GM18517 (cell line): ENCODE measurements around the gene PGLYRP1.

ENCODE experiments used
- ATAC-seq: cut with Tn5 transposase; IDR thresholded peaks from one replicate; pipeline ENCODE4 v1.9.1; 2021; ENCODE audit warnings: mild to moderate bottlenecking, moderate library complexity; ENCODE audit not compliant: unreplicated experiment

The PGLYRP1 gene

DNA sequence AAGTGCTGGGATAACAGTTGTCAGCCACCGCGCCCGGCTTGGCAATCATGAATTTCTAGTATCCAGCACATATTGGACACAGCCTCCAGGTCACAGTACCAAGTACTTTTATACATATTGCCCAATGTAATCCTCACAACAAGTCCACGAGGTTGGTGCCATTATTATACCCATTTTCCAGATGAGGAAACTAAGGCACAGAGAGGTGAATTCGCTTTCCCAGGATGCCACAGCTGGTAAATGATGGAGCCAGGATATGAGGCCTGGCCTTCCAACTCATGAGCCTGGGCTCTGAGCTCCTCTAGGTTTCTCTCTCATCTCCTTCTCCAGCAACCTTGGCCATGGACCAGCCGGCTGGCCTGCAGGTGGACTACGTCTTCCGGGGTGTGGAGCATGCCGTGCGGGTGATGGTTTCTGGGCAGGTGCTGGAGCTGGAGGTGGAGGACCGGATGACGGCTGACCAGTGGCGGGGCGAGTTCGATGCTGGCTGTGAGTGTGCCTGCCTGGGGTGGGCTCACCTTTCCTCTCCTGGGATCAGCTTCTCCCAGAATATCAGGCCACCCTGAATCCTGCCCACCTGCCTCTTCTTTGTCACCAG, 20.1 kb downstream of the PGLYRP1 start:
- no peak for ATAC-seq

DNA sequence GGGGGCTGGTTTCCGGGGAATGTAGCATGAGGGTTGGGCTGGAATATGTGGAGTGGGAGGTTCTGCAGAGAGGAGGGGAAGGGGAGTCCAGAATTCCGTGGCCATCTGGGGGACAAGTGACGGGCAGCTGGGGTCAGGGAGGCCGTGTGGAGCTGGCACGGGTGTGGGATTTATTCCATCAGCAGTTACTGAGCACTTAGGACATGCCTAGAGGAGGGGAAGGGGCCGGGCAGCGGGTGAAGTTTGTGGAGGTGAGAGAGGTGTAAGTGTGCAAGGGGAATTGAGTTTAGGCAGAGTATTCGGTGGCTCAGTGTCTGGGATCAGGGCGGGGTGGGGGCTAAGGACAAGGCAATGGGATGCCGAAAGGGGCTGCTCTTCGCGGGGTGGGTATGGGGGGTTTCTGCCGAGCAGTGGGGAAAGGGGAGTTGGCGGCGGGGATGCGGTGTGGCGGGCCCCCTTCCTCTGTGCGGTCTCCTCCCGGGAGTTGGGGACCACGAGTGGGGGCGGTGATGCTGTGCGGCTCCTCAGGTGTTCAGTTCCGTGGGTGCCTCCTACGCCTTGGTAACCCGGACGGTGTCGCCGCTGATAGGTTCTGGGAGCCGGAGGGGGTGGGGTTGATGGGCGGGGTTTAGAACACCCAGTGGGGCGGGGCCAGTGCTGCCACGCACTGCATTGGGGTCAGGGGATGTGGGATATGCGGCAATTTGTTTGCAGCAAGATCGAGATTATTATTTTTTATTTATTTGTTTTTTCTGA, 22.2 kb downstream of the PGLYRP1 start:
- no peak for ATAC-seq

DNA sequence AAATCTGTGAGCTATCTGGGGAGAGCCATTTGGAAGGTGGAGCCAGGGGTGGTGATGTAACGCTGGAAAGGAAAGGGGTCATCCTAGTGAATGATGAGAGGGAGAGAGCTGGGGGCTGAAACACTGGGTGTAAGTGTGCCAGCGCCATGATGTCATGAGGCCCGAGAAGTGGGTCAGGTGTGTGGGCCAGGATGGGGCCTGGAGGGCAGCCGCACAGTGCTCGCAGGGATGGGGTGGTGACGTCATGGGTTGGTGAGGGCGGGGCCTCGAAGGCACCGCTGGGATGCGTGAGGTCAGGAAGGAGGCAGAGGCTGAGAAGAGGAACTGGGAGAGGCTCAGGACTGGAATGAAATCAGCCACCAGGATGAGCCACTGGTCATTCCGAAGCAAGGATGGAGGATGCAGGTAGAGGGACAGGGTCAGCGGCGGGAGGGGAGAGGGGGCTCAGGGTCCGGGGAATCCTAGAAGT, 23.2 kb downstream of the PGLYRP1 start:
- no peak for ATAC-seq

DNA sequence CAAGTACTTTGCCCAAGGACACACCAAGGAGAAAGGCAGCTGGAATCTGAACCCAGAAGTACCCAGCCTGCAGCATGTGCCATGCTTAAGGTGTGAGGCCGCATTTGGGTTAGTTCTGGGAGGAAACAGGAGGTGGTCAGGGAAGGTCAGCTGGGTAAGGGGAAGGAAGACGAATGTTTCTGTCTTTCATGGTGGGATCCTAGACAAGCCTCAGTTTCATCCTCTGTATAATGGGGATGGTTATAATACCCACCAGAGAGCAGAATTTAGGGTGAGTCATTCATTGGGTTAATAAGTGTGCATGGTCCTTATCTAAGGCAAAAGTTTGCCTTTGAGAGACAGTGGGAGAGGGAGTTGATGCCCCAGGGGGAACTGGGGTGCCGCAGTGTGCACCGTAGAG, 24.0 kb downstream of the PGLYRP1 start:
- ATAC-seq = no peak

DNA sequence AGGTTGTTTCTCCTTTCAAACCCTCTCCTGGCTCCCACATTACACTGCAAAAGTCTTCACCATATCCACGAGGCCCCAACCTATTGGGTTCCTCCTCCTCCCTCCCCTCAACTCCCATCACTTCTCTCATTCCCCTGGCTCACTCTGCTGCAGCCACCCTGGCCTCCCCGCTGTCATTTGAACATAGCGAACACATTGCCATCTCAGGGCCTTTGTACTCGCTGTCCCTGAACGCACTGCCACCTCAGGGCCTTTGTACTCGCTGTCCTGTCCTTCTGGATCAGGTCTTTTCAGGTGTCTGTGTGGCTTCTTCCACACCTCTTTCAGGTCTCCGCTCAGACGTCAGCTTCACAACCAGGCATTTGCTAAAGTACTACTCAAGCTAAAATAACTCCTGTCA, 25.9 kb downstream of the PGLYRP1 start:
- ATAC-seq = no peak

DNA sequence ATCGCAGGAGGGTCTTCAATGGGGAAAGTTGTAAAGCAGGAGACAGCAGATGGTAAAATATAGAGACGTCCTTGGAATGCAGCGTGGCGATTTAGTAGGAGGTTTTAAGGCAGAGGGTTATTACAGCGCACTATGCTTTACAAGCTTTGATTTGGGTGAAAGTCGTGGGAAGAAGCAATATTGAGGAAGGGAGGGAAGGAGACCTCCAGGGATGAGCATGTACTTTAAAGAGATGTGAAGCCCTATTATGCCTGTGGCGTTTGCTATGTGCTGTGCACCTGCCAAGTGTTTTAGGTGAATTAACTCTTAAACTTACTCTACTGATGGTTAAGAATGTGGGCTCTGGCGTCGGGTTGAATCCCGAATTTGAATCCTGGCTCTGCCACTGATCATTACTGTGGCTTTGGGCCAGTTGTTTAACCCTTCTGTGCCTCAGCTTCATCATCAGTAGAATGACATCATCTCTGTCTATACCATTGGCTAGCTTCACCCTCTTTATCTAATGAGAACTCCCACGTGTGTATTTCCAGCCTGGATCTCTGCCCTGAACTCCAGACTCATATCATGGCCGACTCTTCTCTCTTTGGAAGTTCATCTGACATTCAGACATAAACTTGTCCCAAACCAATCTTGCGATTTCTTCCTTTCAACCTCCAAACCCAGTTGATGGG, 27.0 kb downstream of the PGLYRP1 start:
- ATAC-seq = no peak

DNA sequence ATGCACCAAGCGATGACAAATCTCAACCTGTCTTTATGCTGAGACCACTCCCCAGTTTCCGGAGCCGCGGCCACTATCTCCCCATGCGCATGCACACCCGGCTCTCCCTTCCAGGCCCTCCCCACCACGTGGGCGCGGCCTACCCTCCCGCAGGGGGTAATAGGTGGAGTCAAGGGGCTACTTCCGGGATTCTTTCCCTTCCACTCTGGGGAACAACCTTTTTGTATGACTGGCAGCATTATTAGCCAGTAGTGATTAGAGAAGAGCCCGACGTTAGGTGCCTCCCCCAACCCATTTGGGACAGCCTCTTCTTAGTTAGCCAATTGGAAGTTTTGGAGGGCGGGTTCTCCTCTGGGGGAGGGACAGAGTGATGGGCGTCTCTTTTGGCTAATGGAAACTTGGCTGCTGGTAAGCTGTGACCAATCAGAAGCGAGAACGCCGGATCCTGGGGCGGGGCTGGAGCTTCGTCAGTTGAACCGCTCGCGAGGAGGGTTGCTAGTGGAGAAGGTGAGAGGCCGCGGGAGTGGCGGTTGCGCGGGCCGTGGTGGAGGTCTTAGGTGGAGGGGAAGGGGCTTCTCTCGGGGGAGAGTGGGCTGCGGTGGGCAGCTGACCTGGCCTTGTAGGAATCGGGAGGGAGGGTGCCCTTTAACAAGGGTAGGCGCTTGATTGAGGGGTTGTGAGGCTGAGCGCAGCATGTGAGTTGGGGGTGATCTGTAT, 27.7 kb downstream of the PGLYRP1 start, which contains the start of gene CCDC61:
CCDC61 (plus strand) TSS at position 470 of the 717 bp plus-strand sequence. CDS start 7,552 bp downstream, outside the sequence.
- peak; percentile 97 for ATAC-seq

DNA sequence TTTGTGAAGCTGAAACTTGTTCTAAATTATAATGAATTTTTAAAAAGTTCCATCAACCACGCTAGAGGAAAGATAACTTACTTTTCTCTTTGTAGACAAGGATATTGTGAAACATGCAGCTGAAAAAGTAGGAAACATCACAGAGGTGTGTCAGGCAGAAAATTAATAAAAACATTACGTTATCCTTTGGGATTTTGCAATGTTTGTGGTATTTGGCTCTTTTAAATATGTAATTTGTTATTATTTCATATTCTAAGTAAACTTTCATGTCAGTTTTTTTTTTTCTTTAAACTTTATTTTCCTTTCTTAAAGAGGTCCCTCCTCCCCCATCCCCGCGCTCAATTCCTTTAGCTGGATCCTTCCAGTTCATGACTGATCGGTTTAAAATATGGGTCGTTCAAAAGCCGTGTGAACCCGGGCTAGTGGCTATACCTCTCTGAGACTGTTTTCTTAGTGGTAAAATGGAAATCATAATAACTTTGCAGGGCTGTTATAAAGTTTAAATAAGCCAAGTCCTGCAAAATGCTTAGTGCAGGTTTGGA, 28.3 kb downstream of the PGLYRP1 start:
- peak; percentile 5 for ATAC-seq

DNA sequence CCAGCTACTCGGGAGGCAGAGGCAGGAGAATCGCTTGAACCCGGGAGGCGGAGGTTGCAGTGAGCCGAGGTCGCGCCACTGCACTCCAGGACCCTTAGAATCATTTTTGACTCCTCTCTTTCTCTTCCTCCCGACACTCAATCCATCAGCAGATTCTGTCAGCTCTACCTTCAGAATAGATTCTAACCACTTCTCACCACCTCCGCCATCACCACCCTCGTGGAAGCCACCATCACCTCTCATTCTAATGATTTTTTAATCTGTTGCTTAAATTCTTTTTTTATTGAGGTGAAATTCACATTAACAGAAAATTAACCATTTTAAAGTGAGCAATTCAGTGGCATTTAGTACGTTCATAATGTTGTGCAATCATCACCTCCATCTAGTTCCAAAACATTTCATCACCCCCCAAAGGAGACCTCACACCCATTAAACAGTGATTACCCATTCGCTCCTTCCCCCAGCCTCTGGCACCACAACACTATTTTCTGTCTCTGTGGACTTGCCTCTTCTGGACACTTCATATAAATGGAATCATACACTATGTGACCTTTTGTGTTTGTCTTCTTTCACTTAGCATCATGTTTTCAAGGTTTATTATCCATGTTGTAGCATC, 32.6 kb downstream of the PGLYRP1 start:
- ATAC-seq = no peak

DNA sequence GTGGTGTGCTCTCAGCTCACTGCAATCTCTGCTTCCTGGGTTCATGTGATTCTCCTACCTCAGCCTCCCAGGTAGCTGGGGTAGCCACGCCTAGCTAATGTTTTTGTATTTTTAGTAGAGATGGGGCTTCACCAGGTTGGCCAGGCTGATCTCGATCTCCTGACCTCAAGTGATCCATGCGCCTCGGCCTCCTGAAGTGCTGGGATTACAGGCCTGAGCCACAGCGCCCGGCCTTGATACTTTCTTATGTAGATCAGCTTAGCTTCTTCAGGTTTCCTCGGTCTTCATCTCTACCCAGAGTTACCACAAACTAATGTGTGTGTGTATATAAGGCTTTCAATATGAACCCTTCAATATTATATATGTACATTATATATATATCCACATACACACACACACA, 37.5 kb downstream of the PGLYRP1 start:
- ATAC-seq = no peak

DNA sequence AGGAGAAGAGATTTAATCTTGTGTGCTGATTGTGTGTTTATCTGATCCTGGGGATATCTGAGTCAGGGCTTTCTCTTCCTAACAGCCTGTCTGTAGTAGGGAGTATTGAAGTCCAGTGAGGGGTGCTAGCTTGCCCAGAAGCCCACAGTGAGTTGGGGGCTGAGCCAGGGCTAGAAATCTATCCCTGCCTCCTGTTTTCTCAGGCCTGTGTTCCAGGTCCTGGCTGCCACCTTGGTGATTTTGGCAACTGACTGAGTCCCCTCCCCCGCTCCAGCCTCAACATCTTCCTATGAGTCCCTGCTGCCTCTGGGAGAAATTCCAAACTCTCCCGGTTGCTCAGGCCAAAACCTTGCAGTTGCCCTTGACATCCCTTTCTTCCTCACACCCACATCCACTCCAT, 41.5 kb downstream of the PGLYRP1 start:
- ATAC-seq = no peak

DNA sequence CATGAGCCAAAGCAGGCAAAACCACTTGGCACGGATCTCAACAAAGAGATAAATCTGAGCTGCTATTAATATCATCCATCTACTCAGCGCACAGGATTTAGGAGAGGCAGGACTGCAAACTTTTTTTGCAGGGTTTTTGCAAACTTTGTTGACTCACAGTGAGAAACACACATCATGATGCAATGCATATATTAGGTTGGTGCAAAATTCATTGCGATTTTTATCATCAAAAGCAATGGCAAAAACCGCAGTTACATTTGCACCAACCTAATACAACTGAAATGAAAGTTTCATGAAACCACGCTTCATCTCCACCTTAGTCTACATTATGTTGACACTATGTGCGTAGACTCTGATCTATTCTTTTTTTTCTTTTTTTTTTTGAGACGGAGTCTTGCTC, 44.7 kb downstream of the PGLYRP1 start:
- no peak for ATAC-seq

DNA sequence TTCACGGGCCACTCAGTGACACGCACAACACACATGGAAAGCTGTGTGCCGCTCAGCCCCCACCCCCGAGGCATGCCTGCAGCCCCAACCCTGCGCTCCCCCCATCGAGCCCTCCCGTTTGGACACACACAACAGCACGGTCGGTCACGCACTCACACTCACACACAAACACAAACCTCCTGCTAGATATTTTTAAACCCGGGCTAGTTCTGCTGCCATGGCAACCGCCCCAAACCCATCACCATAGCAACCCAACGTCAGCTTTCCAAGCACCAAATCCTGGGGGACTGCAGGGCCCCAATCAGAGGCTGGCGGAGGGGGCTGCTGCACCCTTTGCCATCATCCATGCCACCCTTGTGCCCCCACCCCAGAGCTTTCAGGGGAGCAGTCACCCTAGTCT, 46.7 kb downstream of the PGLYRP1 start:
- no peak for ATAC-seq

DNA sequence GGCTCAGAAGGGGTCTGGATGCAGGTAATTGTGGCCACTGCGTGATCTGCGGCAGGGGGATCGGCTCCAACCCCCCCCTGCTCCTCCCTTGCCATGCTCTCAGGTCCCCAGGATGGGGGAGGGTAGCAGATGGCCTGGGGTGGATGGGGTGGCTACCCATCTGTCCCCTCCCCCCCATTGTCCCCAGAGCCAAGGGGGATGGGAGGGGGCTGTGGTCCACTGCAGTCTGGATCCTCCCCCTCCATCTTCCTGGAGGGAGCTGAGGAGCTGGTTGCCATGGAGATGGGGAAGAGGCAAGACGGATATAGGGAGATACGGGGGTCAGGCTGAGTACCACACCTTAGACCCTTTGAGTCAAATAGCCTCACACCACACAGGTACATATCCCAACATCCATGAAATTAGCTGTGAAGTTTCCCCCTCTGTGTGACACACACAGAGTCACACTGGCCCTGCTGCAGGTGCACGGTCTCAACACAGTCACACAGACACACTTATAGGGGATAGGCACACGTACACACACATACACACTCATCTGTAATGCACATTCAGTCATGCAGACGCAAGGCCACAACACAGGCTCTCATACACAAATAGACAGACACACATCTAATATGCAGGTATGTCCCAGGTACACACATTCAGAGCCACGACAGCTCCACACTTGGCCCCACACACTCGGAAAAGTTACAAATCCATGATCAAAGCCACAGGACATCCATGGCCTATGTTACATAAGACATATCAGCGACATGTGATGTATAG, 47.4 kb downstream of the PGLYRP1 start:
- ATAC-seq = no peak

DNA sequence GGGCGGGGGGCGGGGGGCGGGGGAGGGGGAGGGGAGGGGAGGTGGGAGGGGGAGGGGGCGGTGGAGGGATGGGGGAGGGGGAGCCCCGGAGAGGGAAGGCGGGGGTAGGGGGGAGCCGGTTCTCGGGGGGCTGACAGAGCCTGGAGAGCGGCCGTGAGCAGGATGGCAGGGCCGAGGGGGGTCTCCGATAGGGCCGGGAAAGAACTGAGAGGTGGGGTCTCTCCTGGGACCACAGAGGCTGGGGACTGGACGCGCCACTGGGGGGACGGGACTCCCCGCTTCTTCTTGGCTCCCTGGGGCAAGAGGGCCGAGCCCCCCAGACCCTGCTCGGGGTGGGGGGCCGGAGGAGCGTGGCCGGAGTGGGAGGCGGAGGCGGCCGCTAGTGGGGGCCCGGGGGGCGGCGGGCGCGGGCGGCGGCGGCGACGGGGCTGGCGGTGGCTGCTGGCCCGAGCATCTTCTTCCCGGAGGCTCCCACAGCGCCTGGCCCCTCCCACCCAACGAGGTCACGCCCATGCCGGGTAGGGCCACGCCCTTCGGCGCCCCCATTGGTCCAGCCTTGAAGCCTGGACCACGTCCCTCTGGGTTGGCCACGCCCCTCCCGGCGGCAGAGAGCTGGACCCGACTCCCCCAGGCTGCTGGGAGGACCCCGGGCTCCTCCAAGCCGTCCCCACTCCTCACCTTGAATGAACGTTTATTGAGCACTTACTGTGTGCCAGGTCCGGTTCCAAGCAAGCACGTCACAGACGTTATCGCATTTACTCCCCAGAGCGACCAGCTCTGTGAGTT, 49.1 kb downstream of the PGLYRP1 start, which contains the start of gene NOVA2:
NOVA2 (minus strand) TSS at position 313 of the 786 bp plus-strand sequence. CDS start 514 bp downstream, outside the sequence.
- no peak for ATAC-seq

DNA sequence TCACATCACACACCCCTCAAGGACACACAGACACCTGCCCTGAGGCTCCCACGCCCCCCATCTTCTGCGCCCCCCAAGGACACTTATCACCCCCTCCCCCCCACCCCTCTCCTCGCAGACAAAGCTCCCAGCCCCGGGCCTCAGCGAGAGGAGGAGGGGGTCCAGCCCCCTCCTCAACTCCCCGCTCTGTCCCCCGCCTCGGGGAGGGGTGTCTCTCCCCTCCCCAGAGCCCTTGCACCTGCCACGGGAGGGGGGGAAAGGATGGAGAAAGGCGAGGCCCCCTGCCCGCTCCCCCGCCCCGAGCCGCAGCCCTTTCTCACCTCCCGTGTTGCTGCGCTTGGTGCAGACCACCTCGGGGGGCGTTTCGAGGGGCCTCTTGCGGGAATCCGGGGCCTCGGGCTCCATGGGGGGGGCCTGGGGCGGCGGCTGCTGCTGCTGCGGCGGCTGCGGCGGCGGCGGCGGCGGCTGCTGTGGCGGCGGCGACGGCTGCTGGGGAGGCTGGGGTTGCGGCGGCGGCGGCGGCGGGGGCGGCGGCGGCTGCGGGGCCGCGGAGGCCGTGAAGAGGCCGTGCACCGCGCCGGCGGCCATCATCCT, 49.8 kb downstream of the PGLYRP1 start:
- ATAC-seq = no peak

DNA sequence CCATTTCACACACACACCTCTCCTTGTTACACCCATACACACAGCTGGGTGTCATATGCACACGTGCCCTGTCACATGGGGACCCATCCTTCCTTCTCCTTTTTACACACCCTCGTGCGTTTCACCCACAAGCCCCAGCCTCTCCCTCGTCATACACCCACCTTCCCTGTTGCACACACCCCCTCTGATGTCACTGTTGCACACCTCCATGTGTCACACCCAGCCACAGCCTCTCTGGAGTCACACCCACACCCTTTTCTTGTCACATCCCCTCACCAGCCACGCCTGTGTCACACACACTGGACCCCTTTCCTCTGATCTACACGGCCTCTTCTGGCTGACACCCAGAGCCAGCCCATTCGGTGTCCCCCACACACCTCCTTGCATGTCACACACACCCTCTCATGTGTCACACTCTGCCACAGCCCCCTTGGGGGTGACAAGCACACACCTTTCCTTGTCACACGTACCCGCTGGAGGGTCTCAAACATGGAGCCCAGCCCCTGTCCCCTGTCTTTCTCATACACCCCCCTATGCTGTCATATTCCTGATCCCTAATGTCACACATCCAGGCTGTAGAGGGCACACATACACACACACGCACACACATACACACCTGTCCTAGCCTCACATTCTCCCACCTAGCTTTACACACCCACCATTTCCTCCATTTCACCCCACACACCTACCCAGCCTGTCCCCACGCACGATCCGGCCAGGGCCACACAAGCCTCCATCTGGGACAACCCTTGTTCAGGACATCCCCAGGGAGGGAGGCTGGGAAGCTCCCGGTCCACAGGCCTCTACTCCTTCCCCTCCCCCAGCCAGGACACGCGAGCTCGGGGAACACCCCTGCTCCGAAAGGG, 50.5 kb downstream of the PGLYRP1 start:
- no peak for ATAC-seq
